Large intestine (tissue), 3 donors: ENCODE measurements around the gene FOXB1. TPM values are rescaled to one million over a fixed set of nuclear protein-coding genes. Genes with fewer than 3 reads are reported as not detected.

ENCODE experiments used
- DNase-seq, 2 donors: peaks; one replicate each; pipeline versions ENCODE4 v3.0.0 to v3.0.0-alpha.2; 2013
- H3K27ac ChIP-seq: one replicate; pipeline ENCODE4 v1.5.1; 2013; ENCODE audit warnings: low read length
- H3K27me3 ChIP-seq: 2 replicates; pipeline ENCODE4 v1.6.1; 2013; ENCODE audit warnings: low read length; ENCODE audit not compliant: control insufficient read depth, insufficient read depth
- H3K36me3 ChIP-seq: 2 replicates; pipeline ENCODE4 v1.6.1; 2013; ENCODE audit warnings: low read length; ENCODE audit not compliant: control insufficient read depth, insufficient read depth
- H3K4me1 ChIP-seq: one replicate; pipeline ENCODE4 v1.6.1; 2013; ENCODE audit warnings: low read length; ENCODE audit not compliant: control insufficient read depth, insufficient read depth
- H3K4me3 ChIP-seq: one replicate; pipeline ENCODE4 v1.5.1; 2013; ENCODE audit warnings: low read length
- H3K9me3 ChIP-seq: one replicate; pipeline ENCODE4 v1.6.1; 2013; ENCODE audit warnings: mild to moderate bottlenecking, low read depth, low read length, moderate library complexity; ENCODE audit not compliant: control insufficient read depth
- WGBS: methylation state at CpG from one replicate; pipeline ENCODE4 v1.1.5; 2013; ENCODE audit warnings: low lambda C conversion rate; ENCODE audit not compliant: insufficient coverage; 5-methylcytosine and 5-hydroxymethylcytosine counted together
- polyA plus RNA-seq: library from polyadenylated mRNA; unstranded; fragments of 120-200 nt; gene quantifications from one replicate; pipeline ENCODE4 v1.2.1, GENCODE V29; 2013

The FOXB1 gene
- polyA plus RNA-seq, 1 donor = 0.03 TPM

DNA sequence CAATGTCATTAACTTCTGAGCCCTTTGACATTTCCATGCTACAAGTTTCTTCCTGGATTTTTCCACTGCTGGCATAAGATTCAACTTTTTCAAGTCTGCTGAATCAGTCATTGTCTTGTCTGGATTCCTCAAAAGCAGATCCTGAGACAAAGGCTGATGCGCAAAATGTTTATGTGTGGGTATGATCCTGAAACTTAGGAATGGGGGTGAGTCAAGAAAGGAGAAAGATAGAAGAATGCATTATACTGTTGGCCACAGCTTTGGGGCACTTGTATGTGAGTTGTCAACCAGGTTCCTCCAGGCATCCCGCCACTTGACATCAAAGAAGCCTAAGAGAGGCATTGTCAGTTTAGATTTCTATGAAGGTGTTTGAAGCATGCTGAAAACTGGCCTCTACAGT lies 50.4 kb downstream of the FOXB1 start:
- peaks cover 7% of the 10 kb centered on the region for H3K27me3 ChIP-seq
- WGBS = no CpG with 5 or more reads among the region's 2 CpGs
- H3K9me3 ChIP-seq = no peaks in the 10 kb centered on the region
- DNase-seq = no peak
- H3K36me3 ChIP-seq = no peaks in the 10 kb centered on the region
- no peak overlapping the region for H3K4me3 ChIP-seq
- H3K27ac ChIP-seq = no peak overlapping the region
- H3K4me1 ChIP-seq = no peaks in the 10 kb centered on the region
